Adipose tissue (tissue), 3 donors: ENCODE results near the gene HAVCR1. TPM values are rescaled to one million over a fixed set of nuclear protein-coding genes. Genes with fewer than 3 reads are reported as not detected.
"Not testable (repeated sequence)": the region's sequence is repeated elsewhere in the genome, so short reads cannot be mapped to it uniquely, and the experiment has no call there.

ENCODE experiments used
- H3K27ac ChIP-seq: one replicate; pipeline ENCODE4 v1.5.1; 2013; ENCODE audit warnings: low read depth, low read length
- WGBS, 3 donors: extraction: QIAGEN DNeasy Blood & Tissue Kit; methylation state at CpG; one replicate each; pipeline ENCODE4 v1.1.7; 2013; 5-methylcytosine and 5-hydroxymethylcytosine counted together
- polyA plus RNA-seq, 3 donors: library from polyadenylated mRNA; stranded (reverse); fragments of 200-250 nt; gene quantifications; one replicate each; pipeline ENCODE4 v1.2.3, GENCODE V29; 2013
- donor health status: healthy with polysubstance abuse.
- donor health status: Bipolar disorder and iron deficiency.
- donor health status: healthy.

The HAVCR1 gene
- polyA plus RNA-seq, 3 donors: not detected

DNA sequence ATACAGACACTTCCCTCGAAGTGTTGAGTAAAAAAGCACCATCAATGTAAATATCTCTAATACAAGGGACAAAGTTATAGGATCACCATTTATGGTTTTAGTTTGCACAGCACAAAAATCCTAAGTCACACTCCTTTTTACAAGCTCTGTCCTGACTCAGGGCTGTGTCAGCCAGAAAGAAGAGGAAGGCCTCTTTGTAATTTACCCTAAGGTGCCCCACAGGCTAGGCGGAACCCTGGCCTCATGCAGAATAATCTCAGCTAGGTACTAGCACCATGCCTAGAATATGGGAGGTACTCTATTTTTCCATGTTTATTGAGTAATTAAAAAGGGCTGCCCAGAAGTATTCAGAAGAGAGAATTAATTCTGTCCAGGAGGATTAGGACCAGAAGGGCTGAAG, 36.9 kb downstream of the HAVCR1 start:
- H3K27ac ChIP-seq: no peak overlapping the region
- 85 to 91% (median 91%) methylated on average over 2 of the region's 2 CpGs for WGBS, 3 donors

DNA sequence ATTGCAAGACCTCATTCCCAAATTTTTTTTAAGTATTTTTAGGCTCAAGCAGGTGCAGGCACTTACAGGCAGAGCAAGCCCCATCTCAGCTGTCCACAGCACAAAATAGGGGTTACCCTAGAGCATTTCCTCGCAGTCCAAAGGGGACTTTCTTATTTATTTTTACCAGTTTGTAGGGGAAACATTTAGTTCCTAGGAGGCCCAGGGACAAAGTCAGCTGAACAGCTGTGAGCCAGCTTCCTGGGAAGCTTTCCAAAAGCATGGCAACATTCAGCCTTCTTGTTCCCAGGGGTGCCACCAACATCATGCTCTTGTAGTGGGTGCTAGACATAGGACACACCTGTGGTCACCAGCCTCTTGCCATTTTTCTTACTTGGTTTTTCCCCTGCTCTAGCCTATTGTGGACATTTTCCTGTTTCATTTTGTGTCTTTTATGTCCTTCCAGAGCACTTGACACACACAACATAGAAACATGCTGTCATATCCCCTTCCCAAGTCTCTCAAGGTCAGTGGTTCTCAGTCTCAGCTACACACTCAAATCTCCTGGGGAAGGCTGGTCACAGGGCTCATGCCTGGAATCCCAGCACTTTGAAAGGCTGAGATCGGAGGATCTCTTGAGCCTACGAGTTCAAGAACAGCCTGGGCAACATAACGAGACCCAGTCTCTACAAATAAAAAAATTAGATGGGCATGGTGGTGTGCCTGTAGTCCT, 38.2 kb downstream of the HAVCR1 start:
- WGBS, 3 donors: 64 to 72% (median 70%) methylated on average over 4 of the region's 4 CpGs
- no peak overlapping the region for H3K27ac ChIP-seq

DNA sequence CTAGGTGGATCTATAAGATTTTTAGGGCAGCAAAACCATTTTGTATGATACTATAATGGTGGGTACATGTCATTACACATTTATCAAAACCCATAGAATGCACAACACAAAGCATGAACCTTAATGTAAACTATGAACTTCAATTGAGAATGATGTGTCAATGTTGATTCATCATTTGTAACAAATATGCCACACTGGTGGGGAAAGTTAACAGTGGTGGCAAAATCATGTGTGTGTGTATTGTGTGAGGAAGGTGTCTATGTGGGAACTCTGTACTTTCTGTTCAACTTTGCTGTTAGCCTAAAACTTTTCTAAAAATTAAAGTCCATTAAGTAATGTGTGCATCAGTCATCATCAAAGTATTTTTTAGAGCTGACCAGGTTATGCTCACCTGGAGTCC, 38.9 kb downstream of the HAVCR1 start:
- H3K27ac ChIP-seq: no peak overlapping the region

DNA sequence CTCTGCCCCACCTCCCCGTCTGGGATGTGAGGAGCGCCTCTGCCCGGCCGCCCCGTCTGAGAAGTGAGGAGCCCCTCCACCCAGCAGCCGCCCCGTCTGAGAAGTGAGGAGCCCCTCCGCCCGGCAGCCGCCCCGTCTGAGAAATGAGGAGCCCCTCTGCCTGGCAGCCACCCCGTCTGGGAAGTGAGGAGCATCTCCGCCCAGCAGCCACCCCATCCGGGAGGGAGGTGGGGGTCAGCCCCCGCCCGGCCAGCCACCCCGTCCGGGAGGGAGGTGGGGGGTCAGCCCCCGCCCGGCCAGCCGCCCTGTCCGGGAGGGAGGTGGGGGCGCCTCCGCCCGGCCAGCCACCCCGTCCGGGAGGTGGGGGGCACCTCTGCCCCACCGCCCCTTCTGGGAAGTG, 44.8 kb downstream of the HAVCR1 start:
- WGBS, 3 donors: 86 to 98% (median 96%) methylated on average over 9 to 16 of the region's 28 CpGs
- not testable (repeated sequence) for H3K27ac ChIP-seq

DNA sequence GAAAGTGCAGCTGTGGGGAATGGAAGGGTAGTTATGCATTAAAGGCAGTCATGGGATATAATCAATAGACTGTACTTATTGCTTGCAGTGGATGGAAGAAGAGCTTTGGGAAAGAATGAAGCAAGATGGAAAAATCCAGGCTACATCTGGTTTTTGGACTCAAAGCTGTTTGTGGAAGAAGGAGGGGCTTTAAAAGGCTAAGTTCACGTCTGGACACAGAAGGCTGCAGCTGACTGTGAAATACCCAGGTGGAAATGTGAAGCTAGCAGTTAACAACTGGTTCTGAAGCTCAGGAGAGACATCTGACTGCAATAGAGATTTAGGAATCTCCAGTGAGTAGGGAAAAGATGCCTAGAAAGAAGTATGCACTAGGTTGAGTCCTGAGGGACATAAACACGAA, 52.7 kb downstream of the HAVCR1 start:
- WGBS, 3 donors: 44 to 83% (median 67%) methylated on average over 2 of the region's 2 CpGs
- no peak overlapping the region for H3K27ac ChIP-seq

DNA sequence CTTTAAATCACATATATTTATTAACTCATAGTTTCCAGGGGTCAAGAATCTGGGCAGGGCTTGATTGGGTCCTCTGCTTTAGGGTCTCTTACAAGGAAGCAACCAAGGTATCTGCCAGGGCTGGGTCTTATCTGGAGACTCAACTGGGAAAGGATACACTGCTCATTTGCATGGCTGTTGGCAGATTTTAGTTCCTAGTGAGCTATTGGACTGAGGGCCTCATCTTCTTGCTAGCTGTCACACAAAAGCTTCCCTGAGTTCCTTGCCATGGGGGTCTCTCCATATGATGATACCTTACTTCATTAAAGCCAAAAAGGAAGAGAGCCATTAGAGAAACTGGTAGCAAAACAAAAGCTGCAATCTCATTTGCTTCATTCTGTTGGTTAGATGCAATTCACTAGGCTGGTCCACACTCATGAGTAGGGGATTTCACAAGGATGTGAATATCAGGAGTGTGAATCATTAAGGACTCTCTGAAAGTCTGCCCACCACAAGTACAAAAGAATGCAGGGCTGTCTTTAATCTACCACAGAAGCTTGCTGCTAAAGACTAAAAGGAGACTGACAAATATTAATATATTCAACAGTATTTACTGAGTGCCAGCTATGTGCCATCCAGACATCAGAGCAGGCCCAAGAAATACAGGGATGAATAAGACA, 53.9 kb downstream of the HAVCR1 start:
- no peak overlapping the region for H3K27ac ChIP-seq

DNA sequence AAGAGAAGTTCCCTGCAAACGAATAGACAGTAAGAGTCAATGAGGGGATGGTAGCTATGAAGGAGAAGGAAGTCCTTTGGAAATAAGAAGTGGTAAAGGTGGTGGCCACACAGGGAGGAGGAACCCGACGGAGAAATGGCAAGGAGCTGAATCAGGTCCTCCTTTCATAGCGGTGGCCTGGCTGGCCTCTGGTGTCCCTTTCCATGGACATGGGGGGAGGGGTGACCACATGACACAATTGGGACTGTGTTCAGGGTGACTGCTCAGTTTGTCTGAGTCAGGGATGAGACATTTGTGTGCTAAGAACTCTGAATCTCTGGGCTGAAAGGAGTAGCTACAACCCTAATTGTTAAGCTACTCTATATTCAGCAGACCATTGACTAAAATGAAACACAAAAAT, 67.2 kb downstream of the HAVCR1 start:
- H3K27ac ChIP-seq: no peak overlapping the region
- 65 to 75% (median 68%) methylated on average over 4 of the region's 4 CpGs for WGBS, 3 donors

DNA sequence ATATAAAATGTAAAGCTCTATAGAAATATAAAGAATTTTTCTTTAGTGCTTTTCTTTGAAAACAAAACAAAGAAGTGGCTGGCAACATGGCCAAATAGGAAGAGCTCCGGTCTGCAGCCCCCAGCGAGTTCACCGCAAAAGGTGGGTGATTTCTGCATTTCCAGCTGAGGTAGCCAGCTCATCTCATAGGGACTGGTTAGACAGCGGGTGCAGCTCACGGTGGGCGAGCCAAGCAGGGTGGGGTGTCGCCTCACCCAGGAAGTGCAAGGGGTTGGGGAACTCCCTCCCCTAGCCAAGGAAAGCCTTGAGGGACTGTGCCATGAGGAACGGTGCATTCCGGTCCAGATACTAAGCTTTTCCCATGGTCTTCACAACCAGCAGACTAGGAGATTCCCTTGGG, 74.9 kb downstream of the HAVCR1 start:
- WGBS, 3 donors: 83 to 93% (median 89%) methylated on average over 9 of the region's 9 CpGs
- H3K27ac ChIP-seq: no peak overlapping the region

DNA sequence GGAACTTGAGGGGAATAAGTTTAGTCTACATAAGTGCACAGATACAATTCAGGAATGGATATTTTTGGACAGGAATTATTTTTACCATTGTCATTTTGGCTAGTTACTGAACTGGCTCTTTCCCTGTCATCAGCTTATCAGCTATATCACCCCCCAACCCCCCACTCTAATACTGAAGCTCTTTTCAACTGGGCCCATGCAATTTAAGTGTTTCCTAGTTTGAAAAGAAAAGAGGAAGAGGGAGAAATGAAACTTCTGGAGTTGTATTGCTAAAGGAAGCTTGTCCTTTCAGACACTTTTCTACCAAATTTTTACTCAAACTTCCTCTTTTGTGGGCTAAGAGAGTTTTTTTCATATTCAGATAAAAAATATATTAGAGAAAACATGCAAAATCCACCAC, 77.4 kb downstream of the HAVCR1 start:
- no peak overlapping the region for H3K27ac ChIP-seq

Other genes starting within 250 kb of the HAVCR1 start
- not detected for gene PPP1R2B, start 208.8 kb downstream of the HAVCR1 start, polyA plus RNA-seq
- gene TIMD4, start 95.9 kb downstream of the HAVCR1 start, polyA plus RNA-seq: under 1 TPM in 2 of 3 donors, not detected in 1; 0.72 to 1.00 TPM
- 1 to 10 TPM; 1.2 to 7.5 (median 6.6) TPM for gene HAVCR2, start 49.9 kb upstream of the HAVCR1 start, polyA plus RNA-seq
- 1 to 10 TPM; 4.1 to 9.6 (median 7.6) TPM for gene MED7, start 83.7 kb upstream of the HAVCR1 start, polyA plus RNA-seq
- gene GARIN3, start 107.1 kb upstream of the HAVCR1 start, polyA plus RNA-seq: not detected
- gene ITK, start 121.7 kb upstream of the HAVCR1 start, polyA plus RNA-seq: 1 to 10 TPM in 1 of 3 donors, under 1 TPM in 2; 0.22 to 1.4 (median 0.90) TPM
- 1 to 10 TPM; 4.4 to 6.8 (median 6.2) TPM for gene CYFIP2, start 207.0 kb upstream of the HAVCR1 start, polyA plus RNA-seq